HG03469 (cell line): ENCODE measurements around the gene LY86.

Source experiments
- ATAC-seq: cut with Tn5 transposase; IDR thresholded peaks from one replicate; pipeline ENCODE4 v1.9.1; 2021; ENCODE audit warnings: mild to moderate bottlenecking, moderate library complexity, moderate number of reproducible peaks; ENCODE audit not compliant: unreplicated experiment

LY86 gene

DNA sequence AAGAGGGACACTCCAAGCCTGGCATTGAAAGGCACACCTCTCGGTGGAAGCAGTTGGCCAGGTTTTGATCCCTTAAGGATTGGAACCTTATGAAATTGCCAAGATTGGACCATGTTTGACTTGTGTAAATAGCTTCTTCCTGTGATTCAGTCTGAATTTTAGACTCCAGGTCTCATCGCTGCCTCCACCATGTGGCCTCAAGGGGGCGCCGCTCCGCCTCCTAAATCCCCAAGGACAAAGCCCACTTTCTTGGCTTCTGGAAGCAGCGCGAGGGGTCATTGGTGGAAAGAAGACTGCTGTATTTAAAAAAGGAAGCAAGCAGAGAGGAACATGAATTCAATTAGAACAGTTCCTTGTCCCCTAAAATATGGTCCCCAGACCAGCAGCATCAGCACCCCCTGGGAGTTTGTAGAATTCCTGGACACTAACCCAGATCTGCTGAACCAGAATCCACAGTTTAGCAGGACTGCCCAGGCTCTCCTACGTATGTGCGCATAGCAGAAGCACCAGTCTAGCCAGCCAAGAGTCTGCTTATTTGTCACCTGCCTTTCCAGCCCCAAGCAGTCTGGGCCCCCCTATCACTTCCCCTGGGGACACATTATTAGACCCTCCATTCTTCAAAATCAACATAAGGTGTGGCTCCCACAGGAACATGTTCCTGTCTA, 108.5 kb downstream of the LY86 start:
- ATAC-seq = no peak

DNA sequence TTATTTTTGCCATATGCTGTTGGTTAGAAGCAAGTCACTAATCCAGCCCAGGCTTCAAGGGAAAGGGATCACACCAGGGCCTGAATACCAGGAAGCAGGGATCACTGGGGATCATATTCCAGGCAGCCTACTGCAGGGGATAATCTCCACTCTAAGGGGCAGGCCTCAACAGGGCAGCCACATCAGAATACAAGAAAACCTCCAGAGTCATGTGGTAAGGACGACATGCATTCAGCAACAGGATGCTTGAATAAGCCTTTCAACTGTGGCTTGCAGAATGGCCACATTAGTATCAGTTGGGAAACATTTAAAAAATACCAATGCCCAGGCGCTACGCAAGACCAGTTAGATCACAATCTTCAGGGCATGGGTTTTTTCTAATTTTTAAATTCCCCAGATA, 109.1 kb downstream of the LY86 start:
- ATAC-seq = no peak

DNA sequence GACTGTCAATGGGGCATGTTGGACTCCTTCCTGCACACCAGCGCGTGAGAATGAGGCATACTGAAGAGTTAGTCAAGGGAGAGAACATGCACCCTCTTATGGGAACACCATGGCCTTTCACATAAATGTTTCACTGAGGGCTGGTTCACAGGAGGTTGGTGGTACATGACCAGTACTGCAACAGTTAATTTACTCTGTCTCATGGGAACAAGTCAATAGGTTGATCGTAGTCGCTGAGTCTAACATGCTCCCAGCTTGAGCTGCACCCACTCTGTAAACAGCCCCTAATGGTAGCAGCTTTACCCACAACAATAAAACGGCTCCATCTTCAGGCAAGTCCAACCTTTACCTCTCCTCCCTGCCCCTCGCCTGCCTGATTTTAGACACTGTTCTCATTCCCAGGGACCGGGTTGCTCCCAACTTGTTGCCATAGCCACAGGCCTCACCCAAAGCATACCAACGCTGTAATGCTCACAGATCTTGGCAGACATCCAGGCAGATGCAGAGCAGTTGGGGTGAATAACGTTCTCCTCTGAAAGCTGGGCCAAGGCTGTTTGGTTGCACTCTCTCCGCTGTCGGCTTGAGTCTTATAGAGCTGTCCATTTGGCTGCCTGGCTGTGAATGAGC, 111.3 kb downstream of the LY86 start:
- no peak for ATAC-seq

DNA sequence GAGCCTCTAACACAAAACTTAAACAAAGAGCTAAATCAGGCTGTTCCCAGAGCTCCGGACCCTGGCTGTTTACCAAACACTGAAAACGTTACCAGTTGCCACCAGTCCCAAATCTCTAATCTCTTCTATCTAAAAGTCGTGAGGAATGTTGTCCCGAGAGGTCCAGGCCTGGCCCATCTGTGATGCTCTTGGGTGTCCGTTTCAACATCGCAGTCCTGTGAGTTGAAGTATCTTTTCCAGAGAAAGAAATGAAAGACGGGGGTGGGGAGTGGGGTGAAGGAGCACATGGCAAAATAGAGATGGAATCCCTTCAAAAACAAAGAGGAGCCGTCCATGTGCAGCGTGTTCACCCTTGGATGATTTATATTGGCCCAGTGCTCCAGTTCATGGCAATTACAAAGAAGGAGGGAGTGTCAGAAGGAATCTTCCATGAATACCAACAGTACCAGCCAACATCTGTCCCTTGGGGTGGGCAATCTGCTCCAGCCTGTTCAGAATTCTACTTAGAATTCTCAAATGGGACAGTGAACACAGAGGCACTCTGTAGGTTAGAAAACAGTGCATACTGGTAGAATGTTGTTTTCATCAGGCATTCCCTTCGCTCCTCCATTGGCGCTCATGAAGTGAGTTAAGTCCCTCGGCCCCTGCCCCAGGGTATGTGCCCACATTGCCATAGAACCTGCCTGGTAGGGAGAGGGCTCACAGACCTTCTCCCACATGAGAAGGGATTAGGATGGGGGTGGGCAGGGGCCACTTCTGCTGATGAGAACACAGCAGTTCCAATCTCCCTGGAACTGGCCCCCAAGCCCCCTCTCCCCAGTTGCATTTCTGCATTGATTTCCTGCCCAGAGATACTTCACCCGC, 112.1 kb downstream of the LY86 start:
- no peak for ATAC-seq

GRCh38 chr6:6701864-6702263, 113.3 kb downstream of the LY86 start:
- no peak for ATAC-seq

GRCh38 chr6:6703699-6704098, 115.2 kb downstream of the LY86 start:
- ATAC-seq = no peak
